B cell (primary cell): ENCODE results near the gene HBS1L. TPM values are rescaled to one million over a fixed set of nuclear protein-coding genes. Genes with fewer than 3 reads are reported as not detected.

ENCODE experiments used
- ATAC-seq: fragments of 200-7000 bp; cut with Tn5 transposase; one replicate; pipeline ENCODE4 v1.10.0; 2021; ENCODE audit warnings: low read depth, mild to moderate bottlenecking, moderate number of reproducible peaks, moderate library complexity
- CTCF ChIA-PET: fragments of 350-600 bp; sonication (Branson Sonifier 250); formaldehyde crosslinking; loops from one replicate; lab custom pipeline; 2021; ENCODE audit warnings: antibody characterized with exemption, inconsistent platforms; lab: Charles Lee
- POLR2A ChIA-PET: fragments of 350-600 bp; sonication (Branson Sonifier 250); formaldehyde crosslinking; loops from one replicate; lab custom pipeline; 2021; ENCODE audit warnings: antibody characterized with exemption; lab: Charles Lee
- DNase-seq: peaks from one replicate; pipeline ENCODE4 v3.0.0; 2013
- H2AFZ ChIP-seq: 2 replicates; pipeline ENCODE4 v1.6.1; 2012; ENCODE audit warnings: mild to moderate bottlenecking, low read depth, low read length; ENCODE audit not compliant: insufficient read depth, poor library complexity, severe bottlenecking
- H3K27ac ChIP-seq, 2 donors: 1 replicate in 1 of 2; 2 replicates in 1 of 2; pipeline ENCODE4 v1.5.1; 2012 to 2013; ENCODE audit warnings: low read length in 2 of 2, mild to moderate bottlenecking in 2 of 2, moderate library complexity in 1 of 2
- H3K27me3 ChIP-seq, 4 experiments: fragments of 200-600 bp in 1 of 4; sonication (generic) in 1 of 4; replicated peaks in 1 of 4; 1 replicate in 2 of 4; 2 replicates in 2 of 4; pipeline versions ENCODE4 v1.6.1 to v1.7.0; 2013 to 2016; ENCODE audit warnings: low read length in 3 of 4, mild to moderate bottlenecking in 2 of 4, mixed read lengths in 1 of 4, moderate library complexity in 1 of 4; ENCODE audit not compliant: insufficient read depth in 4 of 4, control insufficient read depth in 3 of 4; ENCODE audit errors: control extremely low read depth in 1 of 4
- H3K36me3 ChIP-seq, 2 experiments: replicated peaks in 1 of 2; 1 replicate in 1 of 2; 2 replicates in 1 of 2; pipeline versions ENCODE4 v1.6.1 to v1.7.1; 2013; ENCODE audit warnings: low read length in 1 of 2; ENCODE audit not compliant: insufficient read depth in 2 of 2, control insufficient read depth in 1 of 2; ENCODE audit errors: control extremely low read depth in 1 of 2, extremely low read depth in 1 of 2
- H3K4me1 ChIP-seq, 2 donors: fragments of 200-600 bp in 1 of 2; sonication (generic) in 1 of 2; 1 replicate in 1 of 2; 2 replicates in 1 of 2; pipeline versions ENCODE4 v1.5.1 to v1.6.1; 2013 to 2017; ENCODE audit warnings: low read length in 2 of 2; ENCODE audit not compliant: control insufficient read depth in 2 of 2, insufficient read depth in 2 of 2
- H3K4me2 ChIP-seq: replicated peaks from 2 replicates; pipeline ENCODE3; 2012; ENCODE audit warnings: mild to moderate bottlenecking, low read depth, low read length; ENCODE audit not compliant: poor library complexity, severe bottlenecking
- H3K4me3 ChIP-seq, 5 experiments: fragments of 200-600 bp in 1 of 5; sonication (generic) in 1 of 5; 1 replicate in 3 of 5; 2 replicates in 2 of 5; pipeline versions ENCODE4 v1.5.1 to v1.7.0; 2011 to 2016; ENCODE audit warnings: low read length in 4 of 5, mild to moderate bottlenecking in 4 of 5, low read depth in 2 of 5, control low read depth in 1 of 5, moderate library complexity in 1 of 5; ENCODE audit not compliant: insufficient read depth in 1 of 5; ENCODE audit errors: control extremely low read depth in 1 of 5, extremely low read depth in 1 of 5
- H3K79me2 ChIP-seq: fragments of 200-600 bp; sonication (generic); one replicate; pipeline ENCODE4 v1.6.0; 2016; ENCODE audit warnings: low read length; ENCODE audit not compliant: control insufficient read depth, insufficient read depth
- H3K9ac ChIP-seq: fragments of 200-600 bp; sonication (generic); 2 replicates; pipeline ENCODE4 v1.6.1; 2017; ENCODE audit warnings: mild to moderate bottlenecking, low read length, moderate library complexity
- H3K9me3 ChIP-seq, 3 donors: one replicate each; pipeline versions ENCODE4 v1.6.1 to v1.7.1; 2013; ENCODE audit warnings: low read length in 2 of 3; ENCODE audit not compliant: control insufficient read depth in 2 of 3, insufficient read depth in 1 of 3; ENCODE audit errors: control extremely low read depth in 1 of 3
- H4K20me1 ChIP-seq: 2 replicates; pipeline ENCODE4 v1.6.0; 2012; ENCODE audit warnings: mild to moderate bottlenecking, low read length; ENCODE audit not compliant: insufficient read depth, control insufficient read depth, poor library complexity, severe bottlenecking
- H3K27ac Mint-ChIP-seq: one replicate; pipeline ENCODE4 v1.8.0; 2021; ENCODE audit warnings: mixed read lengths
- H3K27me3 Mint-ChIP-seq: one replicate; pipeline ENCODE4 v1.8.0; 2021; ENCODE audit warnings: mixed read lengths
- H3K4me1 Mint-ChIP-seq: one replicate; pipeline ENCODE4 v1.8.0; 2021; ENCODE audit warnings: mixed read lengths
- H3K4me3 Mint-ChIP-seq: one replicate; pipeline ENCODE4 v1.8.0; 2021; ENCODE audit warnings: mixed read lengths
- H3K9me3 Mint-ChIP-seq: one replicate; pipeline ENCODE4 v1.8.0; 2022; ENCODE audit warnings: mixed read lengths; ENCODE audit not compliant: insufficient read depth
- CTCF ChIP-seq: fragments of 200-600 bp; IDR thresholded peaks from one replicate; pipeline ENCODE4 v1.8.0; 2022; ENCODE audit warnings: antibody characterized with exemption, mild to moderate bottlenecking
- EZH2 ChIP-seq: IDR thresholded peaks from 2 replicates; pipeline ENCODE4 v1.6.1; 2012; ENCODE audit warnings: borderline replicate concordance, low read depth, mild to moderate bottlenecking, moderate library complexity, low read length; ENCODE audit not compliant: insufficient read depth, poor library complexity, severe bottlenecking
- WGBS: methylation state at CpG from one replicate; pipeline ENCODE4 v1.1.5; 2013; ENCODE audit warnings: missing lambda C conversion rate; ENCODE audit not compliant: insufficient coverage; 5-methylcytosine and 5-hydroxymethylcytosine counted together
- intact Hi-C: fragments of 100-400 bp; cut with micrococcal nuclease; formaldehyde crosslinking; loops from one replicate; pipeline ENCODE4 v1.10.0; 2022
- polyA plus RNA-seq: library from polyadenylated mRNA; depleted of rRNA; stranded (reverse); fragments of >200 nt; gene quantifications from 2 replicates; pipeline ENCODE4 v1.2.3, GENCODE V29; 2012
- total RNA-seq, 2 donors: library from RNA; stranded (reverse); fragments of 120-200 nt in 1 of 2; gene quantifications; 1 replicate in 1 of 2; 2 replicates in 1 of 2; pipeline versions ENCODE4 v1.2.3 to v1.2.4, GENCODE V29; 2013 to 2022

HBS1L gene
- total and polyA plus RNA-seq, 2 donors (not counting 1 experiment from before 2014, with no cell fraction given) = 10.3 to 58.2 TPM

DNA sequence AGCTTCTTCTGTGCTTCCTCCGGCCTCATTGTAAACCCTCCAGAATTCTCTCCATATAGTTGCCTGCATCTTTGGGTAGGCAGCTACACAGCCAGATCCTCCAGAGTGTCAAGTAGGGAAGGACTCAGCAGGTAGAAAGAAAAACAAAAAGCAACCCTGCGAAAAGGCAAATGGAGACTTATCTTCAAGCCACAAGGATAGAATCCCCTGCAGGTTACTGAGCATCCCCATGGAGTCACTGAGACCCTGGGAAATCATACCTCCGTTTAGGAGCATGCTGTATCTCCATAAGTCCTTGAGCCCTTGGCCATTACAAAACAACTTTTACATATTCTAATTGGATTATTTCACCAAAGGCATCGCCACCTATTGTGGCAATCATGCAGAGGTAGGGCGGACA is 133.3 kb downstream of the HBS1L start:
- Mint-ChIP-seq H3K4me1 (no peaks in the 10 kb centered on the region), H3K27ac (no peak overlapping the region), H3K27me3 (peaks cover 3% of the 10 kb centered on the region), H3K4me3 (no peak overlapping the region), H3K9me3 (no peaks in the 10 kb centered on the region)
- H4K20me1 ChIP-seq = no peaks in the 10 kb centered on the region
- H2AFZ ChIP-seq = no peak overlapping the region
- ATAC-seq = no peak
- H3K79me2 ChIP-seq = no peaks in the 10 kb centered on the region
- no peak overlapping the region for H3K4me2 ChIP-seq
- H3K4me1 ChIP-seq = no peaks in the 10 kb centered on the region
- POLR2A ChIA-PET = no interaction called here
- CTCF ChIA-PET = no interaction called here
- 96% methylated on average over 3 of the region's 5 CpGs for WGBS
- peaks cover 0 to 3% (median 0%) of the 10 kb centered on the region in 4 experiments for H3K27me3 ChIP-seq
- no peak overlapping the region for H3K27ac ChIP-seq
- no peak for DNase-seq
- no peaks in the 10 kb centered on the region for H3K36me3 ChIP-seq
- TF ChIP-seq EZH2 (no peak), CTCF (no peak)
- intact Hi-C loops = no loop called here
- no peak overlapping the region for H3K9ac ChIP-seq
- H3K9me3 ChIP-seq = no peaks in the 10 kb centered on the region
- no peak overlapping the region for H3K4me3 ChIP-seq

DNA sequence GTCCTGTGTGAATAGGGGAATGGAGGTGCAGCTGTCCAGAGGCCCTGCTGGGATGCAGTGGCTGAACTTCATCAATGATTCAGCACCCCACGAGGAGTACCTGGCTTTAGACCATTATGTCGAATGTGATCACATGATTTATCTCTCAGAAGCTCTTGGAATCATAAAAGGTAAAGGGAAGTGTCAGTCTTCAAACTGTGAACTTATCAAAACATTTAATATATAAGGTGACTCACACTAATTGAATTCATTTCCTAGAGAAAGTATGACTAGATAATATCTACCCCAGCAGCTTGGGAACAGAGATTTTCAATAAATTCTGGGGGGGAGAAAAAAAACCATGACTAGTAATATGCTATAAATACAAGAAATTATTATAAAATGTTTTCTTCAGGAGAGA is 134.2 kb downstream of the HBS1L start:
- H3K4me1 Mint-ChIP-seq = no peaks in the 10 kb centered on the region
- POLR2A ChIA-PET = no interaction called here
- H3K4me3 Mint-ChIP-seq = no peak overlapping the region
- no peak overlapping the region for H3K4me2 ChIP-seq
- H3K4me3 ChIP-seq = no peak overlapping the region
- intact Hi-C loops = no loop called here
- H3K4me1 ChIP-seq = no peaks in the 10 kb centered on the region
- H3K27me3 ChIP-seq = no peaks in the 10 kb centered on the region
- TF ChIP-seq EZH2 = no peak
- TF ChIP-seq CTCF = no peak
- H3K79me2 ChIP-seq = no peaks in the 10 kb centered on the region
- no peaks in the 10 kb centered on the region for H3K27me3 Mint-ChIP-seq
- ATAC-seq (no peak), DNase-seq (no peak)
- CTCF ChIA-PET = interaction anchor here (0.6 to 2.7 kb wide), 2 partner anchors 20 to 342 kb away, joined by 3 to 23 read pairs; no protein-coding TSS in a partner anchor
- H3K27ac ChIP-seq = no peak overlapping the region
- H3K9ac ChIP-seq = no peak overlapping the region
- no CpG with 5 or more reads among the region's 2 CpGs for WGBS
- no peaks in the 10 kb centered on the region for H3K36me3 ChIP-seq
- no peaks in the 10 kb centered on the region for H3K9me3 ChIP-seq
- no peak overlapping the region for H3K27ac Mint-ChIP-seq
- no peaks in the 10 kb centered on the region for H3K9me3 Mint-ChIP-seq
- no peak overlapping the region for H2AFZ ChIP-seq
- H4K20me1 ChIP-seq = no peaks in the 10 kb centered on the region
